ENCODE results near the gene BMP10.

The BMP10 gene

DNA sequence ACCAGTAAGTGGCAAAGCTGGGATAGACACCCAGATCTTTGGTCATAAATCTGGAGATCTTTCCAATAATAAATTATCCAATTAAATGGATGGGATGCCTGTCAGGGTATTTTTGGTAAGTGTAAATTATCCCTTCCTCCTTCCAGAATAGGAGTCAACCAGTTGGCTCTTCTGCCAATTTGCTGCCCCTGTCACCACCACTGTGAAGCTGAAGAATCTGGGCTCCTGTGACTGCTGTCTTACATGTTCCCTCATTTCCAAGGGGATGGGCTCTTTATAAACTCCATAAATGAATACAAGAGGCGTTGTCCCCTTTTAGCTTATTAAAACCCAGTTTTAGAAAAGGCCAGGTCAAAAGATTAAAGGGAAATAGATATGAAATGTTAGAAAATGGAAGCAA is 17.8 kb upstream of the BMP10 start:
- DNase-seq (ENCODE audit: low spot score), result no peak
- TF ChIP-seq CTCF (IDR thresholded peaks at IDR 0.05; ENCODE audit: extremely low read depth, missing control alignments), result no peak

GRCh38 chr2:68888038-68888704 is 17.0 kb upstream of the BMP10 start:
- TF ChIP-seq CTCF (IDR thresholded peaks at IDR 0.05; ENCODE audit: extremely low read depth, missing control alignments), result no peak
- no peak for DNase-seq (ENCODE audit: low spot score)

DNA sequence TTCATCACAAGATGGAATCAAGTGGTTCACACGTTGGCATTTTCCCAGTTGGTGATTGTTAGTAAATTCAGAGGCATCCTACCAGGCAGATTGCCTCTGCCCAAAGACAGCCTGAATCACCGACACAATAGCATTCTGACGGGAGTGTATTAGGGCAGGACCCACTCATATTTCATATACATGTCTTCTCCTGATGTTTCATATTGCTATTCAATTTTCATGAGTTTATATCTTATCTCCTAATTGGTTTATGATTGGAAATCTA is 14.5 kb upstream of the BMP10 start:
- TF ChIP-seq CTCF (IDR thresholded peaks at IDR 0.05; ENCODE audit: extremely low read depth, missing control alignments), result no peak
- no peak for DNase-seq (ENCODE audit: low spot score)

DNA sequence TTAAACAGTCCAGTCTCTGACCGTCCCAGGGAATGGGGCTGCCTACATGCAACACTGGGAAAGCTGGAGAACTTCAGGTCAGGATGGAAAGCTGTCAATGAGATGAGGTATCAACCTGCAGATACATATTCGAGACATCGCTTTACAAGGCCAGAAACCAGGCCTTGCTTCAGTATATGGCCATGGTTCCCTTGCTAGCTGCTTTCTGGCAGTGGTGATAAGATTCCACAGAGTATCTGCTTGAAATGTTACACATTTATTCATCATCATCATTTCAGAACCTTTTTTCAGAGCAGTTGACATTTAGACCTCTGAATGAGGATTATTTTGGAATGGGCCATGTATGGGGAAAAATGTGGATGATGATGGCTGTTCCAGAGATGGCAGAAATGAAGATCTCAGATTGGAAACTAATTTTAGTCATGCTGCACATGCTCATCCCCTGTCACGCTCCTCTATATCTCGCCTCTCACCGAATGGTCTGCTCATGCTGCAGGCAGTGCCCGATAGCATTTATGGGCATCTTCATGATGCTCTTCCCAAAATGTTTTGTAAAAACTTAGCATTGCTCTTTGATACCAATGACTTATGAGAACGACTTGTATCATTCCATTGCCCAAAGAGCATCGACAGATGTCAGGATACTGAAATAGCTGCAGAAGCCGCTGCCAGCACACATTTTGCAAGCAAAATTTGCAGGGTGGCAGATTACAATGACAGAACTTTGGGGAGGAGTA is 14.0 kb upstream of the BMP10 start:
- DNase-seq (ENCODE audit: low spot score), result no peak
- TF ChIP-seq CTCF (IDR thresholded peaks at IDR 0.05; ENCODE audit: extremely low read depth, missing control alignments), result no peak

GRCh38 chr2:68880213-68880612 is 9.0 kb upstream of the BMP10 start:
- TF ChIP-seq CTCF (IDR thresholded peaks at IDR 0.05; ENCODE audit: extremely low read depth, missing control alignments), result no peak
- DNase-seq (ENCODE audit: low spot score), result no peak

- TF ChIP-seq CTCF (IDR thresholded peaks at IDR 0.05; ENCODE audit: extremely low read depth, missing control alignments), result no peak
Measured at GRCh38 chr2:68879296-68879695, 8.1 kb upstream of the BMP10 start.

GRCh38 chr2:68878753-68879152 is 7.6 kb upstream of the BMP10 start:
- TF ChIP-seq CTCF (IDR thresholded peaks at IDR 0.05; ENCODE audit: extremely low read depth, missing control alignments), result no peak
- no peak for DNase-seq (ENCODE audit: low spot score)

More at GRCh38 chr2:68879296-68879695, 8.1 kb upstream of the BMP10 start:
- DNase-seq (ENCODE audit: low spot score), result no peak

All from GM20000 (cell line).